T-helper 2 cell (primary cell): ENCODE data around the gene MYOM1.
"Not testable (repeated sequence)": the region's sequence is repeated elsewhere in the genome, so short reads cannot be mapped to it uniquely, and the experiment has no call there.

Experiments
- DNase-seq, 5 experiments: peaks; one replicate each; pipeline versions ENCODE4 v3.0.0 to v3.0.0-alpha.2; 2012 to 2022

The MYOM1 gene

DNA sequence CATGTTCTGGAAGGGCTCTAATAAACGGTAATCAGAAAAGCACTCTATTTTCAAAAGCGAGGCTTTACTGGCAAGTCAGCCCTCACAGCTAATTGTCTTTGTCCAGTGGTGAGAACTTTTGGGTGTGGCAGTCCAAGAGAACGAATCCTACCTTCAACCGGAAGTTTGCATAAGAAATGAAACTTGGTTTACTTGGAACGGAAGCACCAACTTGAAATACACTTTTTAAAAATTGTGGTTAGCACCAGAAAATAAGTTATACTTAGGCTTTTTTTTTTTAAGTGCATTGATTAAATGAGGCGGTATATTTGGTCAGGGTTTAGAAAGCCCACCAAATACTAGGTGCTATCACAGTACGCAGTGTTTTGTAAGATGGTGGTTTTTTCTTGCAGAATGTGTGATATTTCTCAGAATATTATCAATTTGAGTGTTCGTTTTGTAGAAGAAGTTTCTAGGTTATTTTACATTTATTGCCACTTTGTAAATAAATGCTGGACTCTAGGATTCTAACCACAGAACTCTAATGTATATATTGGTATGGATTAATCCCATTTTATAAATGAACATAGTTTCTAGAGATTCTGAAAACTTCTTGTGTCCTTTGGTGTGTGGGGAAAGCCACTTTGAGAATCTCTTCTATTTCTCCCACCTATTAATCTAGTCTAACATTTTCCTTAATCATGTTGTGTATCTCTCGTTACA, 29.0 kb upstream of the MYOM1 start:
- peak in 2 of 5 experiments; percentile 58 to 90 for DNase-seq

DNA sequence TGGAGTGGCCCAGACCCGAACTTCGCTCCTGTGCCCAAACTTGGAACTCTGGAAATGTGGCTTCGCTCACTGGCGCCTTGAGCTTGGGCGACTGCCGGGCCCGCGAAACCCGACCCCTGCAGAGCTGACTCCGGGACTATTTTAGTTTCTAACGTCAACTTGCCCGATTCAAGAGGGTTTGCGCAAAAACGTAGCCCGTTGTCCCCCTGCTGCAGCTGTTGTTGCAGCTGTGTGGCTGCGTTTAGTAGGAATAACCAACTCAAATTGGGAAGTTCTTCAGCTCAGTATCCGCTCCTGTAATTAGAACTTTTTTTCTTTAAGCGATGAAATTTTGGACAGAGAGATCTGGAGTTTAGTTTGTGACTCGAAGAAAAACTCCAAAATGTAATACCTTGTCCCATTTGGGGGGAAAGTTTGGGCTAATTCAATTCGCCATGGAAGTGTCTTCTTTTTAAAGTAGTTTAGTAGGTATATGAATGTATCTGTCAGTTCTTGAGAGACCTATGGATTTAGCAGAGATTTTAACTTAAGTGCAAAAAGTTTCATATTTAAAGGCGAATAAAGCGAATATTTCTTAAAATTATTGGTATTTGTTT, 28.4 kb upstream of the MYOM1 start:
- DNase-seq = peak in 1 of 5 experiments; percentile 62

DNA sequence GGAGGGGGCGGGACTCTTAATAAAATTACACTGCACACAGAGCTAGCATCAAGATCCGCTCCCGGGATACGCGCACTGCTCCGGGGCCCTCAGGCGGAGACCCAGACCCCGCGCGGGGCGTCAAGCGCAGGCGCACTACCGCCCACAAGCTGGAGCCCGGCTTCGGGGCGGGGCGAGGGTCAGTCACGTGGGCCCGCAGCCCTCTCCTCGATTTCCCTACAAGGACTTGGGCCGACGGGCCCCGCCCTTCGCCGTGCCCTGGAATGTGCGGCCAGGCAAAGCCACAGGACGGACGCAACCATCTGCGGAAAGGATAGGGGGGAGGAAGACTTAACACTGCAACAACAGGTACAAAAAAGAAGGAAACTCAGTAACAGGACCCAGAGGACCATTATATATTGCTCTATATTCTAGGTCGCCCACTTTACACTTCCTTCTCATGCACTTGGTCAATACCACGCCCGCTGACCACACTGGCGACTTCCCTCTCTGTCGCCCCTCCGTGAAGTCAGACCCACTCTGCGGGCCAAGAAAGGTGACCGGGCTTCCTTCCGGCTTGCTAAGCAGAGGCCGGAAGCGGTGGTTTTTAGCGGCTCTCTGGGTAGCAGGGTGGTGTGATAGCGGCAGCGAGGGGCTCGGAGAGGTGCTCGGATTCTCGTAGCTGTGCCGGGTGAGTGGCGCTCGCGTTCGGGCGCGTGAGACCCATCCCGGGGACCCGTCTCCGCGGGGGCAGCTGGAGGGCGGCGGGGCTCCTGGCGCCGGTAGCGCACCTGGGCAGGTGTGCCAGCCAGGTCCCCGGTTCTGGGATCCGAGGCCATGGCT, 27.7 kb upstream of the MYOM1 start, which contains the start of gene MYL12A:
TSS of gene MYL12A (plus strand) at position 562 of the 822 bp plus-strand sequence. CDS start 5,447 bp downstream, outside the sequence.
- peak; percentile 78 to 99 (median 88) for DNase-seq

DNA sequence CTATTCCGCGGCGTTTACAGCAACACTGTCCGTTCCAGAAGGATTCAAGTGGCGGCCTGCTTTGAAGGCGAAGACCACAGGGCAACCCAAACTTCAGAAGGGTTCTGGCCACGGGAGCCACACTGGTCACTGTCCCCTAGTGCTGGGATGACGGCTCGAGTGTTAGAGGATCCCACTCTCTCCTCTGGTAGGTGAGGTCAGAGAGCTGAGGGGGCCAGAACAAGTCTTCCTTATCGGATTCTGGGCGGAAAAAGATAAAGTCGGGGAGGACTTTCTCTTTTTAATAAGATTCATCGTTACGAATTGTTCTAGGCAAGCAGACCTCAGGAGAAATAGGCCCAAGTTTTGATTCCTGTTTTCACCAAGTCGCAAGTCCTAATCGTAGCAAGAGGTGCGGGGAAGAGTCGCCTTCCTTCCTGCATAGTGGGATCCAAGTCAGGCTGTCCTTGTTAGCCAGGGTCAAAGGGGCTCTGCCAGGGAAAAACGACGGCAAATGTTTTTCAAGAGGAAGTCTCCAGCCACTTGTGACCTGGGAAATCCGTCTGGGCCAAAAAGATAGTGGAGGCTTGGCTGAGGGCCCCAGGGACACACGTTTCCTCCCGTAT, 27.0 kb upstream of the MYOM1 start:
- DNase-seq = no peak

DNA sequence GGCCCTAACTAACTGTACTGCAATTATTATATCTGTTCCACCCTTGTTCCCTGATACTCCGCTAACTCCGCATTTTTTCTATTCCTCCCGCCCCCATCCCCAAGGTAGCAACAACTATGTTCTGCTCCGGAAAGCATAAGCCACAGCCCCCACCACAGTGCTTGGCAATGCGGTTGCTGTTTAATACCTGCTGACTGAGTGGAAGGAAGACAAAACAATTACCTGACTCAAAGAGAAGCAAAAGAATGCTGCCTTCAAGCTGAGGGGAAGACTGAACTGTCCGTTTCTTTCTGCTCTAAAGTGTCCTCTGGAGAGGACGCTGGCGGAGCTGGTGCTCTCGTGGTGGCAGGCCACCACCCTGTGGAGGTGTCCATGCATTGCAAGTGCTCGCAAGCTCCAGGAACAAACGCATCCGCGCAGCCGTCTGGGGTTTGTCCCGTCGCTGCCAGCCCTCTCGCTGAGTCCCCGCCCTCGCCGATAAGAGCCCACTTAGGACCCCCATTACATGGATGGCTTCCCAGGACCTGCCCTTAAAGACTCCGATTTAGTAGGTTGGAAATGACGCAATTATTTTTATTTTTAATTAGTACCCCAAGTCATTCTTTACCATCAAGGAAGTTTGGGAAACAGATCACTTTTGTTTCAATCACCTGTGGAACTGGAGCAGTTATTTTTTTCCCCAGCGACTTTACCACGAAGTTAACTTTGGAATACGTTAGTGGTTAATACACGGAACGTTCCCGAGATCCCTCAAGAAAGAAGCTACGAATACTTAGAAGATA, 26.3 kb upstream of the MYOM1 start:
- DNase-seq = peak; percentile 51 to 92 (median 67)

DNA sequence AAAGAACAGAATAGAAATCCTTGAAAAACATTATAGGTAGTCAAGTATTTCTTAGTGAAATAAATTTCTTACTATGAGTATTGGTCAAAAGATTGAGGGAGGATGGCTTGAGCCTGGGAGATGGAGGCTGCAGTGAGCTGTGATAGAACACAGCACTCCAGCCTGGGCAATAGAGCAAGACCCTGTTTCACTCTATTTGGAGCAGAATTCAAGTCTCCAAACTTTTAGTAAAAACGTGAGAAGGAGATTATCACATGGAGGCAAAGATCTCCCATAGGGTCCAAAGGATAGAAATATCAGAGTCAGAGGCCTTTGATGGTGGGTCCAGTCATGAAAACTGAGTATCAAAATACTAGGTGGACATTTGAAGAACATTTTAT, 25.4 kb upstream of the MYOM1 start:
- DNase-seq = no peak

DNA sequence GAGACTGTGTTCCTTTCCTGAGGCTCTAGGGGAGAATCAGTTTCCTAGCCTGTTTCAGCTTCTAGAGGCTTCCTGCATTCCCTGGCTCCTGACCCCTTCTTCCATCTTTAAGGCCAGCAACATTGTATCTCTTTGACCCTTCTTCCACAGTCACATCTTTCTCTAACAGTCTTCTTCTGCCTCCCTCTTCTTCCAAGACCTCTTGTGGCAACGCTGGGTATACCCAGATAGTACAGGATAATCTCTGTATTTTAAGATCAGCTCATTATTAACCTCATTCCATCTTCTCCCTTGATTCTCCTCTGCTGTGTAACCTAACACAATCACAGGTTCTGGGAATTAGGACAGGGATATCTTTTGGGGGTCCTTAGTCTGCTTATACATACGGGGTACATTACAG, 19.0 kb upstream of the MYOM1 start:
- no peak for DNase-seq

DNA sequence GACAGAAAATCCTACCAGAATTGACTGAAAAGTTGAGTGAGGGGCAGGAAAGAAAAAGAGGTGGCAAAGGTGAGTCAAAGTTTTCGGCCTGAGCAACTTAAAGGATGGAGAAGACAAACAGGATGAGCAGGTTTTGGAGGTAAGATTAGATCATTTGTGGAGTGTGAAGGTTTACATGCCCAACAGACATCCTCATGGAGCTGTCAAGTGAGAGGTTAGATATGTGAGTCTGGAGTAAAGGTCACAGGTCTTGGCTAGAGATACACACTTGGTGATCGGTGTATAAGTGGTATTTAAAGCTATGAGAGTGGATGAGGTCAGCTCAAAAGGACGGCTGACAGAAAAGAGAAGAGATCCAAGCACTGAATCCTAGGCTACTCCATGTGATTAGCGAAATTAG, 16.7 kb upstream of the MYOM1 start:
- no peak for DNase-seq

DNA sequence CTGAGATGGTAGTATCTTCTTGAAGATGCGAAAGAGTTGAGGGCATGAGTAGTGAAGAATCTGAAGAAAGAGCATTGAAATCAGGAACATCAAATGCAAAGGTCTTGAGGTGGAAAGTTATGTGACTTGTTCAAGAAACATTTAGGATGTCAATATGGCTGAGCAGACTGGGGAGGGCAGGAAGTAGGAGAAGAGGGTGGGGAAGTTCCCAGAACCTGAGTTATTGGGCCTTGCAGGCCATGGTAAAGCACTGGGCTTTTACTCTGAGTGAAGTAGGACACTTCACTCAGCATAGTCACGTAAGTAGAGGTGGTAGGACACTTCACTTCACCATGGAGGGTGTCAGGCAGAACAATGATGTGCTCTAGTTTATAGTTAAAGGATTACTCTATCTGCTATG, 16.1 kb upstream of the MYOM1 start:
- no peak for DNase-seq

DNA sequence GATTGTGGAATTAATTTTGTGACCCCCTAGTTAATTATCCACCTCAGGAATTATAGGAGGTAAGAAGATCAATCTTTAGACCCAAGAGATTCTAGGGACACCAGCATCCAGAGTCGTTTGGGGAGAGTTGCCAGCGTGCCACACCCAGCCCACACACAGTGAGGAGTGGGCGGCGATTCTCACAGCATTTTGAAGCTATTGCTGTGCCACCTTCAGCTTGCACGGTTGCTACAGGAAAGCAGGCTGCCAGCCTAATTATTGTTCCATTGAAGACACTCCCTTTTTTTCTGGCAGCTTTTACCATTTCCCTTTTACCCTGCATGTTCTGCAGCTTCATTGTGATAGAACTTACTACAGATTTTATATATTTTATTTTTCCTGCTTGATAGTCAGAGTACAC, 14.7 kb upstream of the MYOM1 start:
- no peak for DNase-seq

DNA sequence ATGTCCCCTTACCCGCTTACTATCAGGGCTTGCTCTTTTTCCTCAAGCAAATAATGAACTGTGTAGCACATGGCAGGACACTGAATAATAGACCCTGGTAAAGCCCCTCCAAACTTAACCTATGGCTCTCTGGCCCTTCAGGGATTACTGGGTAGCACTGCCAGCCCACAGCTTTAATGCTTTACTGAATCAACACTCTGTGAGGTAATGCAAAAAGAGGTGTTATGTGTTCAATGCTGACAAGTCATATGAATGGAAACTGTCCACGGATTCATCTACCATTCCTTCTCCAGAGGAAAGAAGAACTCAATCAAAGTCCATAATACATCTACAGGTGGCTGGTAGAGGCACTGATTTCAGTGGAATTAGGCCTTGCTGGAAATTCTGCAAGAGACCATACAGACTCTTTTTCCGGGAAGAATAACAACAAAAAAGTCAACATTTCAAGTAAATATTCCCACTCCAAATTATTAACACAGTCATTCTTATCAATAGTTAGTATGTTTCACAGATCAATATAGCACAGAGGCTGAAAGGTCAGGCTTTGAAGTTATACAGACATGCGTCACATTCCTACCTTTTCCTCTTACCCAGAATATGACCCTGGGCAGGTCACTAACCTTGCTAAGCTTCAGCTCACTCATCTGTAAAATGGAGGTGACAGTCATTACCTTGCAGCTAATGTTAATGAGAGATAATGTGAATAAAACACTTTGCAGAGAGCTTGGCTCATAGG, 13.8 kb upstream of the MYOM1 start:
- DNase-seq = no peak

DNA sequence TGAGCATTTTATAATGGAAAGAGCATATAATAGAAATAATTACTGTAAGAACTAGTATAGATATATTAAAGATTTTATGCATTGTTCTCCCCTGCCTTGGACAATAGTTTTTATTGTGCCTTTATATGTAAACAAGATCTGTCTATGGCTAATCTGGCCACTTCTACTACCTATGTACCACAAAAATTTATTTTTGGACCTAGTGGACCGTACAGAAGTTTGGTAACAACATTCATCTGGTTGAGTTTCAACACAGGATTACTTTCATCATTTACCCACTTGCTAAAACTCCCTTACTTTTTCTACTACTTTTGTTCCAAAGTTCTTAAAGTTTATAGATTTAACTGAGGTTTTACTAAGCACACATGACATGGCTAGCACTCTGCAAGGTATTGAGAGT, 13.2 kb upstream of the MYOM1 start:
- no peak for DNase-seq

DNA sequence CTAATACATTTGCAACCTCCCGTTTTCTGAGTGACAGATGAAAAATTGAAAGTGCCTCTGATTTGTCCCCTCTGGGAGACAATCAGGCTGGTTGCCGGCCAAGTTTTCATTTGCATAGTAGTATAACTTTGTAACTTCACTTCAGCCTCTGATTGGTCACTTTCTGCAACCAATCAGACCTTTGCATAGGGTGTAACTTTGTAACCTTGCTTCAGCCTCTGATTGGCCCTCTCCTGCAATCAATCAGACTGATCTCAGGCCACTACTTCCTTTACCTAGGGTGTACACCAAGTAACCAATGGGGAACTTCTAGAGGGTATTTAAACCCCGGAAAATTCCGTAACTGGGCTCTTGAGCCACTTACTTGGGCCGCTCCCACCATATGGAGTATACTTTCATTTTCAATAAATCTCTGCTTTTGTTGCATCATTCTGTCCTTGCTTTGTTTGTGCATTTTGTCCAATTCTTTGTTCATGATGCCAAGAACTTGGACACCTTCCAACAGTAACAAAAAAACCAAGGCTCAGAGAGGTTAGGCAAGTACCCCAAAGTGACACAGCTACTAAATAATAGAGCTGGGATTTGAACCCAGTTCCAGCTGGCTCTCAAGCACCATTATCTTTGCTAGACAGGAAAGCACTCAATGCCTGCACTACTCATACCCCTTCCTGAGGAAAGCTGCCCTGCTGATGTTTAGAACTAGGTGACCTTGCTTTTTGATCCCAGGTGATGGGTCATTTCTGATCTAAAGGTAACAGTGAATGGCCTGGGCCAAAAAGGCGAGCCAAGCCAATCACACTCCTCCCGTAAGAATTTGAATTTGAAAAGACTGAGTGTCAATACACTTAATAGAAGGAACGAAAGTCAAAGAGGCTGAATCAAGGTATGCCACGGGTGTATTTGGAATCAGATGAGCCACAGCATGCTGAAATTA, 10.9 kb upstream of the MYOM1 start:
- DNase-seq = peak in 1 of 5 experiments; percentile 39

DNA sequence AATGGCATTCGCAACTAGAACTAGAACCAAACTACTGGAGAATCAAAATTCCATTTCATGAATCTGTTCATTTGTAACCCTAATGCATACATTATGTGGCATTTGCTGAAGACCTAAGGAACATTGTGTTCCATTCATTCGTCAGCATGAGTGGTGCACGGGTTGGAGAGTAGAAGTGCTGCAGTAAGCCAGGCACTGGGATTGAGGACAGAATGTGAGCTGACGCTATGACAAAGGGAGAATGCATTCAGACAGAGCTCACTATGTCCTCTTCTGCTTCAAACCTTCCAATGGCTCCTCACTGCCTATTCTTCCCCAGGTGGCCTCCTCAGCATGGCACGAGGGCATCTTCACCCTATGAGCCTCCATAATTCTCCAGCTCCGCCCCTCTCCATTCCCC, 6.3 kb upstream of the MYOM1 start:
- no peak for DNase-seq

DNA sequence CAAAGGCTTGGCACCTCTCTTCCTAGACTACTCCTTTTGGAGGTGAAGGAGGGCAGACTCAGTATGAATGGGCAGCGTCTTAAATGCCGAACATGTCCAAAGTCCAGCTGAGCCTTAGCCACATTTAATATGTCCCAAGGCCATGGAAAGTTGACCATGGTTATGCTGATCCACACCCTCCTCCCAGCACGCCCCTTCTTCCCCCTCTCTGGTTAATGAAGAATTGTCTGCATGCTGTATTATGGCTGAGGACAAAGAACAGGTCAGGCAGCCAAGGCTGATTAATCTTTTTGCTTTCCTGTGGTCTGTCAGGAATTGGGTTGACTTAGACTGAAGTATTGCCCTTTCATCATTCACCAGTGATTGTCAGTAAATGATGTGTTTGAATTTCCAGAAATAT, 5.8 kb upstream of the MYOM1 start:
- no peak for DNase-seq

DNA sequence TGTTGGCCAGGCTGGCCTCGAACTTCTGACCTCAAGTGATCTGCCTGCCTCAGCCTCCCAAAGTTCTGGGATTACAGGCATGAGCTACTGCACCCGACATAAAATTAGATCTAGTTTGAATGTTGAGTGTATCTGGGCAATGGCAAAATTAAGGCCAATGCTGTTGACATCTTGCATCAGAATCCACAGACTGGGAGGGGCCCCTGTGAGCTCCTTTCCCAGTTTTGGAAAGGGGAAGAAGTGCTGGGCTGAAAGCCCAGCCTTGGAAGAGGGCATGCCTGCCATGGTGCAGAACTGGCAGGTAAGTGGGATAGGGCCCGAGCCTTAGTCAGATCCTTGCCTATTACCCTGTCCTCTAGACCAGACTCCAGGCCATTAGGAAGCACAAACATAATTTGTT, 4.5 kb upstream of the MYOM1 start:
- DNase-seq = no peak

DNA sequence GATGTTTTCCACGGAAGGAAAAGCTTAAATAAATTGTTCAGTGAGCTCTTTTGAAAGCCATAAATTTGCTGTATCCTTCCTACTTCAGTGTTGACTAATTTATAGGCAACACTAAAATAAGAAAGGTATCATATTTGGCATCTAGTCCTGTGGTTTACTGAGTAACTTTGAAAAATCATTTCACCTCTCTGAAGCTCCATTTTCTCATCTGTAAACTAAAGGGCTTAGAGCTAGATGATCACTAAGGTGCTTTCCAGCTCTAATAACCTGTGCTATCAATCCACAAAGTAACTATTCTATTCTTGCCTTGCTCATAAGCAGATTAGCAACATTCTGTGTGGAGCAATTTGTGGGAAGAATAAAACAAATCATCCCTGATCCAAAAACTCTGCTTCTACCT, 3.6 kb upstream of the MYOM1 start:
- DNase-seq = peak in 1 of 5 experiments; percentile 77

DNA sequence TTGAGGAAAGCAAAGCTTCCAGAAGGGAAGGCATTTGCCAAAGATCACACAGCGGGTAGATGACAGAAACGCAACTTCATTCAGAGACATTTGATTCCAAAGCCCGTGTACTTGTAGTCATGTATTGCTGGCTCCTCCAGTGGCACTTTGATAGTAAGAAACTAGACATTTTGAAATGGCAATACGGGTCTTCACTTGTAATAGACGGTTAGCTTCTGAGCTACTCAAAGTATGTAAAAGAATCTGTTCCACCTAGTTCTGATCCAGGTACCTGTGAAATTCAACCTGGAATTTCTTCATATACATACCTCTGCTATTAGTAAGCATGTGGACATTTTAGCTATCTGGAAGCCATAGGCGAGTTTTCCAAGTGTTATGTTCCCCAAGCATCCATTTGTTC, 1.7 kb upstream of the MYOM1 start:
- no peak for DNase-seq

DNA sequence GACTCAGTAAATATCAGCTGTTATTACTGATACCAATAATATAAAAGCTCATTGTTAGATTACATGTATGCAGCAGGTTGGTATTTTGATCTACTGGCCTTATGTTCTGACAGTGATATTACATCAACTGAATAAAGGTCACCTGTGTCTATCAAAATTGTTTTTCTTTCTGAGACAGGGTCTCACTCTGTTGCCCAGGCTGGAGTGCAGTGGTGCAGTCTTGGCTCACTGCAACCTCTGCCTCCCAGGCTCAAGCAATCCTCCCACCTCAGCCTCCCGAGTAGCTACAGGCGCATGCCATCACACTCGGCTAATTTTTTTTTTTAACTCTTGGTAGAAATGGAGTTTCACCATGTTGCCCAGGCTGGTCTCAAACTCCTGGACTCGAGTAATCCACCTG, 1.1 kb upstream of the MYOM1 start:
- DNase-seq = not testable (repeated sequence)

DNA sequence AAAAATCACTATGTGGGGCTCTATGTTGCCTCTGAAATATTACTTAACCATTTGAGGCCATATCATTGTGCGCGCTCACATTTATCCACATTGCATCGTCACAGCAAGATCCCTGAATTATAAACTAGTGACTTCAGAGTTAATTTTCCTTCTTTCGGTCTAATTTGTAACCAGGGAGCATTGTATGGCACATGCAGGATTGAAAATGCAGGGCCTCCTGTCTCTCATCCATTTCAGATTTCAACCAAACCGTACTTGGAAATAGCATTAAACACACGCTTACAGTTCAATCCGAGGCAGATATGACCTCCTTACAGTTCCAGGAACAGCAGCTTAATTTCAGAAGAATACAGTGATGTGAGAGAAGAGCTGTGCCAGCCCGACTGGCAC, 532 bp downstream of the MYOM1 start:
- no peak for DNase-seq

DNA sequence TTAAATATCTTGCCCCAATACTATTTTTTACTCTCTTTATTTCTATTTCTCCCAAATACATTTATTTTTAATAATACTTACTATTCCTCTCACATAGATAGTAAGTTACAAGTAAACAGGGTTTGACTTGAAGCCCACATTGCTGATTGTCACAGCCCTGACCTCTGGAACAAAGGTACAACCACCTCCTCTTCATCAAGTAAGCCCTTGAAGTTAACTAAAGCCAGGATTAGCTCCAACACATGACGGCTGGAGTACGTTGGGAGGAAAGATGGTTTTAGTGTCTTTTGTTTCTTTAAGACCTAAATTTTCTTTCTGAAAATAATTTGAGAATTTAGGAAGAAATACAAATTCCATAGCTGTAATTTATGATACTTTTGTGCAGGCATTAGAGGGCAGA, 949 bp downstream of the MYOM1 start:
- no peak for DNase-seq
